Measurements from ENCODE around the gene TNIP1.

DNA sequence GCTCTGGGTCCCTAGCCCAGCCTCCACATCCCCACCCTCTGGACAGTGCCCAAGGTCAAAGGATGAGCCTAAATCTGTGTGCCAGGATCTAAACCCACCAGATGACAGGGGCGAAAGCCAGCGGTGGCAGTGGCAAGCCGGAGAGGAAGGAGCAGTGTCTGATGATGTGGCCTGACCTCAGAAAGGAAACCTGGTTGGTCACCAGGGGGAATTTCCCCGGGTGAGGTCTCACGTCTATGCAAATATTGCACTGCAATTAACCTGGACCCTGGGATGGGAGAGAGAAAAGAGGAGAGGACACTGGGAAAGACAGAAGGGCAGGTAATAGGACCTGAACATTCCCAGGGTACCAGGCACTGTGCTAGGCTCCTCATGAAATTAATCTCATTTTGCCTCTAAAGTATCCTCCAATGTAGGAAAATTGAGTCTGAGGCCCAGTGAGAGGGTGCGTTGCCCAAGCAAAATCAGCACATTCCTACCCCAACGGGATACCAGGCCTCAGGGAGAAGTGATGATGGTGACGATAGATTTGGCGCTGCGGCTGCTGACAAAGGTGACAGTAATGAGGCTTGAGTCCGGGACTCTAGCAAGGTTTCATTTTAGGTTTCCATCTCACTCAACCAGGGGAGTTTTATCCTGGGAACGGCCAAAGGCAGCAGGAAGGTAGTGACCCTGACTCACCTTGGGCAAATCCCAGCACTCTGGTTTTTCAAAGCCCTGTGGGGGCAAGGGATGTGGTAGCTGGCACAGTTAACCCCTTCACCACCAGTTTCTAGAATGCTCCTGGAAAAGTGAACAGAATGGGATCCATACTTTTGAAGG lies 13.4 kb upstream of the TNIP1 start:
- TF ChIP-seq, protein P1, sequence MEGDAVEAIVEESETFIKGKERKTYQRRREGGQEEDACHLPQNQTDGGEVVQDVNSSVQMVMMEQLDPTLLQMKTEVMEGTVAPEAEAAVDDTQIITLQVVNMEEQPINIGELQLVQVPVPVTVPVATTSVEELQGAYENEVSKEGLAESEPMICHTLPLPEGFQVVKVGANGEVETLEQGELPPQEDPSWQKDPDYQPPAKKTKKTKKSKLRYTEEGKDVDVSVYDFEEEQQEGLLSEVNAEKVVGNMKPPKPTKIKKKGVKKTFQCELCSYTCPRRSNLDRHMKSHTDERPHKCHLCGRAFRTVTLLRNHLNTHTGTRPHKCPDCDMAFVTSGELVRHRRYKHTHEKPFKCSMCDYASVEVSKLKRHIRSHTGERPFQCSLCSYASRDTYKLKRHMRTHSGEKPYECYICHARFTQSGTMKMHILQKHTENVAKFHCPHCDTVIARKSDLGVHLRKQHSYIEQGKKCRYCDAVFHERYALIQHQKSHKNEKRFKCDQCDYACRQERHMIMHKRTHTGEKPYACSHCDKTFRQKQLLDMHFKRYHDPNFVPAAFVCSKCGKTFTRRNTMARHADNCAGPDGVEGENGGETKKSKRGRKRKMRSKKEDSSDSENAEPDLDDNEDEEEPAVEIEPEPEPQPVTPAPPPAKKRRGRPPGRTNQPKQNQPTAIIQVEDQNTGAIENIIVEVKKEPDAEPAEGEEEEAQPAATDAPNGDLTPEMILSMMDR (IDR thresholded peaks at IDR 0.05): no peak
- TF ChIP-seq POLR2AphosphoS5 (IDR thresholded peaks at IDR 0.05) (no peak), EP300 (IDR thresholded peaks at IDR 0.05) (no peak)
